Chondrocyte (in vitro differentiated cells): ENCODE measurements around the gene KCNQ1. TPM values are rescaled to one million over a fixed set of nuclear protein-coding genes. Genes with fewer than 3 reads are reported as not detected.

Experiments
- DNase-seq: peaks from one replicate; pipeline ENCODE4 v3.0.0; 2021; ENCODE audit warnings: mixed read lengths, low spot score
- H3K27ac Mint-ChIP-seq: one replicate; pipeline ENCODE4 v1.8.0; 2021; ENCODE audit warnings: mild to moderate bottlenecking, moderate library complexity, mixed read lengths; ENCODE audit not compliant: unreplicated experiment
- H3K27me3 Mint-ChIP-seq: 2 replicates; pipeline ENCODE4 v1.8.0; 2021; ENCODE audit warnings: low read depth, mixed read lengths
- H3K36me3 Mint-ChIP-seq: 2 replicates; pipeline ENCODE4 v1.8.0; 2021; ENCODE audit warnings: low read depth, mixed read lengths
- H3K4me1 Mint-ChIP-seq: 2 replicates; pipeline ENCODE4 v1.8.0; 2021; ENCODE audit warnings: low read depth, mild to moderate bottlenecking, mixed read lengths
- H3K4me3 Mint-ChIP-seq: one replicate; pipeline ENCODE4 v1.8.0; 2021; ENCODE audit warnings: mild to moderate bottlenecking, moderate library complexity, mixed read lengths; ENCODE audit not compliant: unreplicated experiment
- H3K9me3 Mint-ChIP-seq: 2 replicates; pipeline ENCODE4 v1.8.0; 2021; ENCODE audit warnings: low read depth, mixed read lengths
- CTCF ChIP-seq: fragments of 200-600 bp; sonication (generic); IDR thresholded peaks from 2 replicates; pipeline ENCODE4 v1.5.0; 2021; ENCODE audit warnings: antibody characterized with exemption, mild to moderate bottlenecking, moderate library complexity
- total RNA-seq: library from RNA; stranded (reverse); gene quantifications from 3 replicates; pipeline ENCODE4 v1.2.1, GENCODE V29; 2021

KCNQ1 gene
- total RNA-seq, 1 donor from 2014 or later: not detected

- DNase-seq: peak; percentile 71
- H3K36me3 Mint-ChIP-seq: peaks cover 26% of the 10 kb centered on the region
- H3K4me3 Mint-ChIP-seq: no peak overlapping the region
- H3K9me3 Mint-ChIP-seq: peaks cover 9% of the 10 kb centered on the region
- no peak for TF ChIP-seq CTCF
- peaks cover 4% of the 10 kb centered on the region for H3K4me1 Mint-ChIP-seq
- no peak overlapping the region for H3K27ac Mint-ChIP-seq
- no peaks in the 10 kb centered on the region for H3K27me3 Mint-ChIP-seq
These were observed 220.2 kb downstream of the KCNQ1 start for GRCh38 chr11:2664791-2665525.

- peak; percentile 42 for DNase-seq
- H3K27me3 Mint-ChIP-seq: no peaks in the 10 kb centered on the region
- H3K9me3 Mint-ChIP-seq: peaks cover 5% of the 10 kb centered on the region
- TF ChIP-seq CTCF: no peak
- H3K36me3 Mint-ChIP-seq: peaks cover 23% of the 10 kb centered on the region
- H3K4me3 Mint-ChIP-seq: no peak overlapping the region
- peaks cover 4% of the 10 kb centered on the region for H3K4me1 Mint-ChIP-seq
- no peak overlapping the region for H3K27ac Mint-ChIP-seq
These were observed 221.0 kb downstream of the KCNQ1 start for GRCh38 chr11:2665526-2666400.

DNA sequence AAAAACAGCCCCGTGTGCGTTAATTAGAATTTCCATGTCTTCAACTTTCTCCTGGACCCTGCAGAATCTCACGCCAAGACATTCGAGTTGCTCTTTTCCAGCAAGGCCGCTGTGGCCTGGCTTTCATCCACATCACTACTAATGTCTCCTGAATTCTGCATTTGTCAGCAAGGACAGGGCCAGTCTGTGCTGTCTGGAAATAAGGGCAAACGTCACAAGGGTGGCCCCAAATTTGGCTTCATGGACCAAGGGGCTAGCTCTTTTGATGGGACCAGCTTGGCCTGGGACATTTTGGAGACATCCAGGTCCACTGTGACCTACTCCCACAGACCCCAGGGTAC, 221.6 kb downstream of the KCNQ1 start:
- H3K4me3 Mint-ChIP-seq: no peak overlapping the region
- no peaks in the 10 kb centered on the region for H3K9me3 Mint-ChIP-seq
- H3K27ac Mint-ChIP-seq: no peak overlapping the region
- no peak for TF ChIP-seq CTCF
- H3K36me3 Mint-ChIP-seq: peaks cover 19% of the 10 kb centered on the region
- DNase-seq: peak; percentile 28
- no peaks in the 10 kb centered on the region for H3K27me3 Mint-ChIP-seq
- peaks cover 4% of the 10 kb centered on the region for H3K4me1 Mint-ChIP-seq

- Mint-ChIP-seq H3K4me1 (peaks cover 4% of the 10 kb centered on the region), H3K36me3 (peaks cover 16% of the 10 kb centered on the region), H3K27ac (no peak overlapping the region), H3K4me3 (no peak overlapping the region), H3K27me3 (no peaks in the 10 kb centered on the region), H3K9me3 (no peaks in the 10 kb centered on the region)
- DNase-seq: peak; percentile 42
- TF ChIP-seq CTCF: no peak
These were observed 222.2 kb downstream of the KCNQ1 start for GRCh38 chr11:2666828-2667570.

DNA sequence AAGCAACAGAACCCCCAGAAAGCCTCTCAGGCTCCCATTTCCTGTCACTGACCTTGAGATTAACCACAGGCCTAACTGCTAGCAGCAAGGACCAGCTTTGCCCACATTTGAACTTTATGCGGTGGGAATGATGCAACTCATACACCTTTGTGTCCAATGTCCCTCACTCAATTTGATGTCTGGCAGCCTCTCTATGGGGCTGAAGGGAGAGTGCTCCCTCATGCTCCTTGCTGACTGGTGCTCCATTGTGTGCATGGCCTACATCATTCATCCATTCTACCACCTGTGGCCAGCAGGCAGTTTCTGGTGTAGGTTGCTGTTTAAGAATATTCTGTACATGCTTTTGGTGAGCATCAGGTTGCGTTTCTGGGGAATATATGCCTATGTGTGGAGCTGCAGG, 223.1 kb downstream of the KCNQ1 start:
- peaks cover 10% of the 10 kb centered on the region for H3K36me3 Mint-ChIP-seq
- H3K27me3 Mint-ChIP-seq: no peaks in the 10 kb centered on the region
- no peaks in the 10 kb centered on the region for H3K9me3 Mint-ChIP-seq
- H3K4me1 Mint-ChIP-seq: no peaks in the 10 kb centered on the region
- H3K4me3 Mint-ChIP-seq: no peak overlapping the region
- DNase-seq: peak; percentile 13
- H3K27ac Mint-ChIP-seq: no peak overlapping the region
- TF ChIP-seq CTCF: no peak
